ENCODE measurements around the gene MICA.

The MICA gene

GRCh38 chr6:31362751-31363150 lies 40.6 kb upstream of the MICA start (continued):
- TF ChIP-seq, protein P1, sequence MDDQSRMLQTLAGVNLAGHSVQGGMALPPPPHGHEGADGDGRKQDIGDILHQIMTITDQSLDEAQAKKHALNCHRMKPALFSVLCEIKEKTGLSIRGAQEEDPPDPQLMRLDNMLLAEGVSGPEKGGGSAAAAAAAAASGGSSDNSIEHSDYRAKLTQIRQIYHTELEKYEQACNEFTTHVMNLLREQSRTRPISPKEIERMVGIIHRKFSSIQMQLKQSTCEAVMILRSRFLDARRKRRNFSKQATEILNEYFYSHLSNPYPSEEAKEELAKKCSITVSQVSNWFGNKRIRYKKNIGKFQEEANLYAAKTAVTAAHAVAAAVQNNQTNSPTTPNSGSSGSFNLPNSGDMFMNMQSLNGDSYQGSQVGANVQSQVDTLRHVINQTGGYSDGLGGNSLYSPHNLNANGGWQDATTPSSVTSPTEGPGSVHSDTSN (CRISPR knock-in tag; IDR thresholded peaks at IDR 0.05) = no peak
- TF ChIP-seq EGR2 (tag by site-specific recombination; IDR thresholded peaks at IDR 0.05; ENCODE audit: low read depth) (no peak), ZNF37A (tag by site-specific recombination; IDR thresholded peaks at IDR 0.05) (no peak), ZNF549 (tag by site-specific recombination; IDR thresholded peaks at IDR 0.05) (no peak), ZNF157 (tag by site-specific recombination; IDR thresholded peaks at IDR 0.05) (no peak), ELK4 (IDR thresholded peaks at IDR 0.05; ENCODE audit: borderline replicate concordance, low read depth, low read length) (no peak), ZNF266 (tag by site-specific recombination; IDR thresholded peaks at IDR 0.05; ENCODE audit: low read depth) (no peak), ZIC2 (tag by site-specific recombination; IDR thresholded peaks at IDR 0.05) (no peak), KLF16 (tag by site-specific recombination; IDR thresholded peaks at IDR 0.05) (no peak)
- TF ChIP-seq, protein P2, sequence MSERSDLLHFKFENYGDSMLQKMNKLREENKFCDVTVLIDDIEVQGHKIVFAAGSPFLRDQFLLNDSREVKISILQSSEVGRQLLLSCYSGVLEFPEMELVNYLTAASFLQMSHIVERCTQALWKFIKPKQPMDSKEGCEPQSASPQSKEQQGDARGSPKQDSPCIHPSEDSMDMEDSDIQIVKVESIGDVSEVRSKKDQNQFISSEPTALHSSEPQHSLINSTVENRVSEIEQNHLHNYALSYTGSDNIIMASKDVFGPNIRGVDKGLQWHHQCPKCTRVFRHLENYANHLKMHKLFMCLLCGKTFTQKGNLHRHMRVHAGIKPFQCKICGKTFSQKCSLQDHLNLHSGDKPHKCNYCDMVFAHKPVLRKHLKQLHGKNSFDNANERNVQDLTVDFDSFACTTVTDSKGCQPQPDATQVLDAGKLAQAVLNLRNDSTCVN (tag by site-specific recombination; optimal IDR thresholded peaks at IDR 0.05) = no peak

DNA sequence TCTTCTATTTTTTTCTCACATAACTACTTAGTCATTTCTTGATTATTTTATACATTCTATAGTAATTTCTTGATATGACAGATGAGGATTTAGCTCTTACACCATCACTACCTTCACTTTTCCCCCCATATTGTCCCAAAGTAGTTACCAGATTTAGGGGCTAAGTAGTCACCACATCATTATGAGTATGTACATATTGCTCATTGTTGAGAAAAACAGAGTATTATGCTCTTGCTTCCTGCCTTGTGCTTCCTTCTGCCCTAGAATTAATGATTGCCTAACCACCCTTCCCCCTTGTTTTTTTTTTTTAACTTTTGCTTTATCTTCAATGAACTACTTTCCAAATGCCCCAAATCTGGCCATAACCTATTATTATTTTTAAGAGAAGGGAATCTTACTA lies 39.6 kb upstream of the MICA start:
- no peak overlapping the region for H3K4me3 ChIP-seq (ENCODE audit: low read depth, low read length)
- H3K4me1 ChIP-seq (ENCODE audit: control insufficient read depth, insufficient read depth, low read length) = no peaks in the 10 kb centered on the region
- H3K9me3 ChIP-seq (ENCODE audit: control insufficient read depth, insufficient read depth, low read depth, low read length) = no peaks in the 10 kb centered on the region
- ChIA-PET CTCF (interaction anchor here (0.9 to 10.2 kb wide), 5 partner anchors 11 to 284 kb away, joined by 3 to 214 read pairs (median 4); partner anchors contain the start of gene PSORS1C2), POLR2A (no interaction called here)
- no peaks in the 10 kb centered on the region for H3K36me3 ChIP-seq (ENCODE audit: control insufficient read depth in 2 of 2, insufficient read depth in 1 of 2, low read length in 2 of 2)
- TF ChIP-seq, protein P3, sequence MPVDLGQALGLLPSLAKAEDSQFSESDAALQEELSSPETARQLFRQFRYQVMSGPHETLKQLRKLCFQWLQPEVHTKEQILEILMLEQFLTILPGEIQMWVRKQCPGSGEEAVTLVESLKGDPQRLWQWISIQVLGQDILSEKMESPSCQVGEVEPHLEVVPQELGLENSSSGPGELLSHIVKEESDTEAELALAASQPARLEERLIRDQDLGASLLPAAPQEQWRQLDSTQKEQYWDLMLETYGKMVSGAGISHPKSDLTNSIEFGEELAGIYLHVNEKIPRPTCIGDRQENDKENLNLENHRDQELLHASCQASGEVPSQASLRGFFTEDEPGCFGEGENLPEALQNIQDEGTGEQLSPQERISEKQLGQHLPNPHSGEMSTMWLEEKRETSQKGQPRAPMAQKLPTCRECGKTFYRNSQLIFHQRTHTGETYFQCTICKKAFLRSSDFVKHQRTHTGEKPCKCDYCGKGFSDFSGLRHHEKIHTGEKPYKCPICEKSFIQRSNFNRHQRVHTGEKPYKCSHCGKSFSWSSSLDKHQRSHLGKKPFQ (tag by site-specific recombination; IDR thresholded peaks at IDR 0.05) = no peak
- TF ChIP-seq ZNF747 (tag by site-specific recombination; IDR thresholded peaks at IDR 0.05) = no peak
- TF ChIP-seq ZNF558 (tag by site-specific recombination; IDR thresholded peaks at IDR 0.05) = no peak
- TF ChIP-seq ZBTB10 (tag by site-specific recombination; IDR thresholded peaks at IDR 0.05) = no peak
- TF ChIP-seq ZNF785 (tag by site-specific recombination; IDR thresholded peaks at IDR 0.05) = no peak
- no peak for TF ChIP-seq ZNF600 (tag by site-specific recombination; IDR thresholded peaks at IDR 0.05)
- TF ChIP-seq ZNF121 (tag by site-specific recombination; IDR thresholded peaks at IDR 0.05) = no peak
- H3K27ac ChIP-seq (ENCODE audit: extremely low read depth, low read depth, low read length) = no peak overlapping the region
